Measurements from ENCODE around the gene NMU. TPM values are rescaled to one million over a fixed set of nuclear protein-coding genes. Genes with fewer than 3 reads are reported as not detected.

Gene NMU
- total and polyA plus RNA-seq, 9 of the 15 experiments (the other 6 are each of a cell fraction or from before 2014, with no cell fraction given), result 73.8 to 846 (median 599) TPM

DNA sequence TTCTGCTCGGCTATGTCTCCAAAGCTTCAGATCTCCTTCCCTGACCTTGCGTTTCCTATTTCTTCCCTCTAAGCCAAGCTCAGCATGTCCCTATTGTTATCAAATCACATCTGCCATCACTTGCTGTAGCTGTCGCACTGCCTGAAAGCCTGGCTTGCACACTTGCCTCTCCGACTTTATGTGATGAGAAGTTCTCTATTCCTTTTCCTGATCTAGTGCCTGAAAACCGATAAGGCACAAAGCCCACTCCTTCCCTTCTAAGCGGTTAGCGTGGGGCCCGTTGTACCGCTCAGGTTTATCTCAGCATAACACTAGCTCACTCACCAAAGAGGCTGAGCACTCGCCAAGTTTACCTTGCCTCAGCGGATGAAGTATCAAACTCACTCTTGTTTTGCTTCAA is 816 bp downstream of the NMU start (continued):
- no peak for TF ChIP-seq PRMT5 (CRISPR knock-in tag; IDR thresholded peaks at IDR 0.05)
- TF ChIP-seq, protein P1, sequence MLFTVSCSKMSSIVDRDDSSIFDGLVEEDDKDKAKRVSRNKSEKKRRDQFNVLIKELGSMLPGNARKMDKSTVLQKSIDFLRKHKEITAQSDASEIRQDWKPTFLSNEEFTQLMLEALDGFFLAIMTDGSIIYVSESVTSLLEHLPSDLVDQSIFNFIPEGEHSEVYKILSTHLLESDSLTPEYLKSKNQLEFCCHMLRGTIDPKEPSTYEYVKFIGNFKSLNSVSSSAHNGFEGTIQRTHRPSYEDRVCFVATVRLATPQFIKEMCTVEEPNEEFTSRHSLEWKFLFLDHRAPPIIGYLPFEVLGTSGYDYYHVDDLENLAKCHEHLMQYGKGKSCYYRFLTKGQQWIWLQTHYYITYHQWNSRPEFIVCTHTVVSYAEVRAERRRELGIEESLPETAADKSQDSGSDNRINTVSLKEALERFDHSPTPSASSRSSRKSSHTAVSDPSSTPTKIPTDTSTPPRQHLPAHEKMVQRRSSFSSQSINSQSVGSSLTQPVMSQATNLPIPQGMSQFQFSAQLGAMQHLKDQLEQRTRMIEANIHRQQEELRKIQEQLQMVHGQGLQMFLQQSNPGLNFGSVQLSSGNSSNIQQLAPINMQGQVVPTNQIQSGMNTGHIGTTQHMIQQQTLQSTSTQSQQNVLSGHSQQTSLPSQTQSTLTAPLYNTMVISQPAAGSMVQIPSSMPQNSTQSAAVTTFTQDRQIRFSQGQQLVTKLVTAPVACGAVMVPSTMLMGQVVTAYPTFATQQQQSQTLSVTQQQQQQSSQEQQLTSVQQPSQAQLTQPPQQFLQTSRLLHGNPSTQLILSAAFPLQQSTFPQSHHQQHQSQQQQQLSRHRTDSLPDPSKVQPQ (CRISPR knock-in tag; IDR thresholded peaks at IDR 0.05; ENCODE audit: borderline replicate concordance), result no peak
- no peak for TF ChIP-seq NFYB (IDR thresholded peaks at IDR 0.05; ENCODE audit: extremely low read depth, insufficient read length)
- TF ChIP-seq BCL6 (CRISPR knock-in tag; IDR thresholded peaks at IDR 0.05), result no peak
- no peak for TF ChIP-seq MYC (IDR thresholded peaks at IDR 0.05; ENCODE audit: low read depth, low read length)
- no peak for TF ChIP-seq MYC (CRISPR knock-in tag; IDR thresholded peaks at IDR 0.05; ENCODE audit: borderline replicate concordance, low read depth)
- no peak for TF ChIP-seq DACH1 (IDR thresholded peaks at IDR 0.05; ENCODE audit: partially characterized antibody)
- no peak for TF ChIP-seq ATF7 (IDR thresholded peaks at IDR 0.05)
- TF ChIP-seq ZNF12 (CRISPR knock-in tag; IDR thresholded peaks at IDR 0.05), result no peak
- TF ChIP-seq, protein P2, sequence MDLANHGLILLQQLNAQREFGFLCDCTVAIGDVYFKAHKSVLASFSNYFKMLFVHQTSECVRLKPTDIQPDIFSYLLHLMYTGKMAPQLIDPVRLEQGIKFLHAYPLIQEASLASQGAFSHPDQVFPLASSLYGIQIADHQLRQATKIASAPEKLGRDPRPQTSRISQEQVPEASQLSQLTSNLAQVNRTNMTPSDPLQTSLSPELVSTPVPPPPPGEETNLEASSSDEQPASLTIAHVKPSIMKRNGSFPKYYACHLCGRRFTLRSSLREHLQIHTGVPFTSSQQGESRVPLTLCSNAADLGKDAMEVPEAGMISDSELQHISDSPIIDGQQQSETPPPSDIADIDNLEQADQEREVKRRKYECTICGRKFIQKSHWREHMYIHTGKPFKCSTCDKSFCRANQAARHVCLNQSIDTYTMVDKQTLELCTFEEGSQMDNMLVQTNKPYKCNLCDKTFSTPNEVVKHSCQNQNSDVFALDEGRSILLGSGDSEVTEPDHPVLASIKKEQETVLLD (IDR thresholded peaks at IDR 0.05), result 0 out of 2 replicates have a peak, but pooled peaks have one; percentile 50
- TF ChIP-seq FOS (IDR thresholded peaks at IDR 0.05; ENCODE audit: extremely low read depth, insufficient read length), result no peak
- no peak for TF ChIP-seq GABPA (tag; conservative IDR thresholded peaks at IDR 0.05; ENCODE audit: low read depth)
- no peak for TF ChIP-seq HMGN3 (IDR thresholded peaks at IDR 0.05; ENCODE audit: borderline replicate concordance, extremely low read depth, insufficient read length, low read depth, low read length)
- TF ChIP-seq, protein P3, sequence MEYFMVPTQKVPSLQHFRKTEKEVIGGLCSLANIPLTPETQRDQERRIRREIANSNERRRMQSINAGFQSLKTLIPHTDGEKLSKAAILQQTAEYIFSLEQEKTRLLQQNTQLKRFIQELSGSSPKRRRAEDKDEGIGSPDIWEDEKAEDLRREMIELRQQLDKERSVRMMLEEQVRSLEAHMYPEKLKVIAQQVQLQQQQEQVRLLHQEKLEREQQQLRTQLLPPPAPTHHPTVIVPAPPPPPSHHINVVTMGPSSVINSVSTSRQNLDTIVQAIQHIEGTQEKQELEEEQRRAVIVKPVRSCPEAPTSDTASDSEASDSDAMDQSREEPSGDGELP (CRISPR knock-in tag; IDR thresholded peaks at IDR 0.05; ENCODE audit: borderline replicate concordance), result no peak
- TF ChIP-seq KDM5B (IDR thresholded peaks at IDR 0.05; ENCODE audit: insufficient replicate concordance, low read depth, low read length), result peak; percentile 53
- TF ChIP-seq, protein P4, sequence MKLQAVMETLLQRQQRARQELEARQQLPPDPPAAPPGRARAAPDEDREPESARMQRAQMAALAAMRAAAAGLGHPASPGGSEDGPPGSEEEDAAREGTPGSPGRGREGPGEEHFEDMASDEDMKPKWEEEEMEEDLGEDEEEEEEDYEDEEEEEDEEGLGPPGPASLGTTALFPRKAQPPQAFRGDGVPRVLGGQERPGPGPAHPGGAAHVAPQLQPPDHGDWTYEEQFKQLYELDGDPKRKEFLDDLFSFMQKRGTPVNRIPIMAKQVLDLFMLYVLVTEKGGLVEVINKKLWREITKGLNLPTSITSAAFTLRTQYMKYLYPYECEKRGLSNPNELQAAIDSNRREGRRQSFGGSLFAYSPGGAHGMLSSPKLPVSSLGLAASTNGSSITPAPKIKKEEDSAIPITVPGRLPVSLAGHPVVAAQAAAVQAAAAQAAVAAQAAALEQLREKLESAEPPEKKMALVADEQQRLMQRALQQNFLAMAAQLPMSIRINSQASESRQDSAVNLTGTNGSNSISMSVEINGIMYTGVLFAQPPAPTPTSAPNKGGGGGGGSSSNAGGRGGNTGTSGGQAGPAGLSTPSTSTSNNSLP (IDR thresholded peaks at IDR 0.05; ENCODE audit: borderline replicate concordance, low read depth, low read length), result no peak
- TF ChIP-seq CREM (IDR thresholded peaks at IDR 0.05; ENCODE audit: low read depth), result no peak
- peak; percentile 54; the same call in 1 of the 2 replicates for TF ChIP-seq SMARCA4 (IDR thresholded peaks at IDR 0.05)
- TF ChIP-seq RHOXF2B (CRISPR knock-in tag; conservative IDR thresholded peaks at IDR 0.05), result no peak
- no peak for TF ChIP-seq ZNF165 (CRISPR knock-in tag; IDR thresholded peaks at IDR 0.05; ENCODE audit: borderline replicate concordance)
- no peak for TF ChIP-seq GTF2E2 (tag; IDR thresholded peaks at IDR 0.05)
- TF ChIP-seq SMARCC2 (IDR thresholded peaks at IDR 0.05; ENCODE audit: low read depth), result peak; percentile 63
- TF ChIP-seq ETV6 (IDR thresholded peaks at IDR 0.05; ENCODE audit: borderline replicate concordance in 1 of 2, low read depth in 2 of 2, low read length in 1 of 2), result no peak
- TF ChIP-seq ETV6 (CRISPR knock-in tag; IDR thresholded peaks at IDR 0.05; ENCODE audit: borderline replicate concordance), result no peak
- TF ChIP-seq ZFX (CRISPR knock-in tag; IDR thresholded peaks at IDR 0.05), result no peak

All from K562 (cell line).